ENCODE data around the gene RNF207. TPM values are rescaled to one million over a fixed set of nuclear protein-coding genes. Genes with fewer than 3 reads are reported as not detected.

The RNF207 gene, protein sequence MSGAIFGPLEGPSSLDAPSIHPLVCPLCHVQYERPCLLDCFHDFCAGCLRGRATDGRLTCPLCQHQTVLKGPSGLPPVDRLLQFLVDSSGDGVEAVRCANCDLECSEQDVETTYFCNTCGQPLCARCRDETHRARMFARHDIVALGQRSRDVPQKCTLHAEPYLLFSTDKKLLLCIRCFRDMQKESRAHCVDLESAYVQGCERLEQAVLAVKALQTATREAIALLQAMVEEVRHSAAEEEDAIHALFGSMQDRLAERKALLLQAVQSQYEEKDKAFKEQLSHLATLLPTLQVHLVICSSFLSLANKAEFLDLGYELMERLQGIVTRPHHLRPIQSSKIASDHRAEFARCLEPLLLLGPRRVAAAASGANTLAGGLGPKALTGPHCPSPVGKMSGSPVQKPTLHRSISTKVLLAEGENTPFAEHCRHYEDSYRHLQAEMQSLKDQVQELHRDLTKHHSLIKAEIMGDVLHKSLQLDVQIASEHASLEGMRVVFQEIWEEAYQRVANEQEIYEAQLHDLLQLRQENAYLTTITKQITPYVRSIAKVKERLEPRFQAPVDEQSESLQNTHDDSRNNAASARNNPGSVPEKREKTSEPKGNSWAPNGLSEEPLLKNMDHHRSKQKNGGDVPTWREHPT
- 0.36 and 0.86 TPM in 2 replicates for total RNA-seq
- polyA plus RNA-seq (2012), result 0.54 TPM

DNA sequence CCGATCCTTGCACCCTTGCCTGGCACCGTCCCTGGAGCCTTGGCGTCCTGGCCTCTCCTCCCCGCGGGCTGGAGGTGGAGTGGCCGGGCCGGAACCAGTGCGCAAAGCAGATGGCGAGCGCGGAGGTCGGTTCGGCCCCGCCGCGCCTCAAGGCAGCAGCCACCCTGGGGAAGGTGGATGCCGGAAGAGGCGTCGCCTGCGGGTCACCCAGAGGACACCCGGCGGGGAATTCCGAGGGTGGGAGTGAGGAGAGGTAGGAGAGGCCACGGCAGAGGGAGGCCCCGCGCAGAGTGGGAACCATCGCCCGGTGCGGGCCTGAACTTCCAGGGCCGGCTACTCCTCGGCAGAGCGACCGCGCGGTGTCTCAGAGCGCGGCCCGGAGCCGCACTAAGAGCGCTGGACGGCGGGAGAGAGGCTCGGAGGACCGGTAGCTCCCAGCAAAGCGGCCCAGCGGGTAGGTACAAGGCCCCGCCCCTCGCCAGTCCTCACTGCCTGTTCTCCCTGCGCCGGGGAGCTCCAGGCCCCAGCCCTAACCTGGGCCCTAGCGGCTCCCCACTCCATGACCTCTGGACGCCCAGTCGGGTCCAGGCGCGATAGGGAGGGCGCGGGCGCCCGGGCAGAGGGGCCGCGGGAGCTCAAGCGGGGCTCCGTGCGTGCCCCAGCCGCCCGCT, at the start of gene RNF207:
RNF207 (plus strand) TSS at position 271 of the 671 bp plus-strand sequence. CDS start 417 bp downstream, outside the sequence.
- no peak for DNase-seq (ENCODE audit: low read depth)

DNA sequence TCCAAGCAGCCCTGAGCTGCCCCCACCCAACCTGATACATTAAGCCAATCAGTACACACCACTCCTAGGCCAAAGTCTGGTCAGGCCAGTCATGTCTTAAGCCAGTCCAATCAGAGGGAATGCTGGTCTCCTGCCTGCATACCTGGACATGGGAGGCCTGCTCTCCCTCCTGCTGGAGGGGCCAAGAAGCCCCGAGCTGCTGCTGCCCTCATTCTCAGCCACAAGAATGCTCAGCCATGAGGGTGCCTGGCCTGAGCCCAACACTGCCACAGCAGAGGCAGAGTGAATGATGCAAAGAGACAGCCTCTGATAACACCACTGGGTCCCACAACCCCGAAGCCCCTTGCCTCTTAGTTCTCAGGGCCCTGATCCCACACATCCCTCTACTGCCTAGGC, 48.8 kb upstream of the RNF207 start:
- peak; percentile 18 for DNase-seq (ENCODE audit: low read depth)

DNA sequence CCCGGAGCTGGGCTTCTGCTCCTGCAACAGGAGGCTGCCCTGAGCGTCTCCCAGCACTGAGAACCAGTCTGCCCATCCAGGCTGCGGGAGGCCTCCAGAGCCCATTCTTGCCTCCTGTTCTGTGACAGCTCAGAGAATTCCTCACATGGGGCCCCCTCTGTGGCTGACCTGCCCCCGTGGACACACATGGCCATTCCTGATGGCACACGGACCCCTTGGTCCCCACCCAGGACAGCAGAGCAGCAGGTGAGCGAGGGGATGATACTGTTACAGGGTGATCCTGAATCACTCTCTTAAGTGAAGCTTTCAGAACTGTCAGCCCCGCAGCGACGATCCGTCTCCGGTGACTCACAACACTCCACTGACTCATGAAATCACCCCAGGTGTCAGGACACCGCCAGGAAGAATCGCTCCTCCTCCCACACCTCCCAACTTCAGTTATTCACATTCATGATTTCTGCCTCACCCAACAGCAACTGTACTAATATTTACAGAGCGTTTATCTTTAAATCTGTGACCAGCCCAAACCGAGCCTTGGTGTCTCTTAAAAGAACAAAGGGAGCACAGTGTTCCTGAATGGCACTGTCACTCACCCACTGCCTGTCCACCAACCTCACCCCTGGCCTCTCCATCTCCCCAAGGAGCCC, 48.3 kb upstream of the RNF207 start:
- DNase-seq (ENCODE audit: low read depth), result peak; percentile 30

- DNase-seq (ENCODE audit: low read depth), result no peak
Measured at GRCh38 chr1:6158181-6158580, 47.7 kb upstream of the RNF207 start.

GRCh38 chr1:6162341-6162740, 43.6 kb upstream of the RNF207 start:
- no peak for DNase-seq (ENCODE audit: low read depth)

GRCh38 chr1:6162773-6163172, 43.1 kb upstream of the RNF207 start:
- no peak for DNase-seq (ENCODE audit: low read depth)

GRCh38 chr1:6163191-6163972, 42.5 kb upstream of the RNF207 start:
- no peak for DNase-seq (ENCODE audit: low read depth)

GRCh38 chr1:6163973-6164617, 41.8 kb upstream of the RNF207 start:
- no peak for DNase-seq (ENCODE audit: low read depth)

DNA sequence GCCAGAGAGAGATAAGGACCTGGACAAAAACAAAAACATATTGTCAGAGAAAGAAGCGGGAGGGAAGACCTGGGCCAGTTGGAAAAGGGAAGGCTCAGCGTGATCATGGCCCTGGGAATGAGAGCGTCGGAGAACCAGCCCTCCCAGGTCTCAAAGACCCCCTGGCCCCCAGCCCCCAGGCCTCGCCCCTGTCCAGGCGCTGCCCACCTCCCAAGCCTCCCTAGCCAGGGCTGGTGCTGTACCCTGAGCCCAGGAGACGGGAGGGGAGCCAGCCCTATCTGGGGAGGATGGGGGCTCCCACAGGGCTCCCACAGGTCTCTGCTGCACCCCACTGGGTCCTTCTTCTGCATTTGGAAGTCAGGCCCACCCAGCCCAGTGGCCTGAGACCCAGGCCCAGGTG, 40.9 kb upstream of the RNF207 start:
- no peak for DNase-seq (ENCODE audit: low read depth)

DNA sequence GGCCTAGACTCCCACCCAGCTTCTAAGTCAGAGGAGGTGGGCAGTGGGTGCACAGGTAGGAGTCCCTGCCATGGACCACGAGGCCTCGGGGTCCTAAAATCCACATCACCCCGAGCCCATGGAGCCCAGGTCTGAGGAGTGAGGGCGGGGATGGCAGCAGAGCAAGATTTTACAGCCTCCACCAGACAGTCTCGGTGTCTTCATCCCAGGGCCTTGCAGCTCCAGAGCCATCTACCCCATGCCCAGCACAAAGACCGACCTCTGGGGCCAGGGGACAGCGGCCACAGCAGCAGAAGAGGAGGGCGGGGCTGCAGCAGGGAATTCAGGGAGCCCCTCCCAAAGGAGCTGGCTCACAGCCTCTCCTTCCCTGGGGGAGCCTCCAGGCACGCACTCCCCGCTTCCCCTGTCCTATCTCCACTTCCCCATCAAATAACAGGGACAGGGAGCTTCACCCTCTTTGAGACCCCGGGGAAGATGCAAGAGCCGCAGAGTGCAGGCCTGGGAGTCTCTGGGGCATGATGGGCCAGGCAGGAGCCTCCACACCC, 40.4 kb upstream of the RNF207 start:
- no peak for DNase-seq (ENCODE audit: low read depth)

- no peak for DNase-seq (ENCODE audit: low read depth)
Measured at GRCh38 chr1:6166221-6166620, 39.7 kb upstream of the RNF207 start.

- no peak for DNase-seq (ENCODE audit: low read depth)
Measured at GRCh38 chr1:6166655-6167390, 39.1 kb upstream of the RNF207 start.

DNA sequence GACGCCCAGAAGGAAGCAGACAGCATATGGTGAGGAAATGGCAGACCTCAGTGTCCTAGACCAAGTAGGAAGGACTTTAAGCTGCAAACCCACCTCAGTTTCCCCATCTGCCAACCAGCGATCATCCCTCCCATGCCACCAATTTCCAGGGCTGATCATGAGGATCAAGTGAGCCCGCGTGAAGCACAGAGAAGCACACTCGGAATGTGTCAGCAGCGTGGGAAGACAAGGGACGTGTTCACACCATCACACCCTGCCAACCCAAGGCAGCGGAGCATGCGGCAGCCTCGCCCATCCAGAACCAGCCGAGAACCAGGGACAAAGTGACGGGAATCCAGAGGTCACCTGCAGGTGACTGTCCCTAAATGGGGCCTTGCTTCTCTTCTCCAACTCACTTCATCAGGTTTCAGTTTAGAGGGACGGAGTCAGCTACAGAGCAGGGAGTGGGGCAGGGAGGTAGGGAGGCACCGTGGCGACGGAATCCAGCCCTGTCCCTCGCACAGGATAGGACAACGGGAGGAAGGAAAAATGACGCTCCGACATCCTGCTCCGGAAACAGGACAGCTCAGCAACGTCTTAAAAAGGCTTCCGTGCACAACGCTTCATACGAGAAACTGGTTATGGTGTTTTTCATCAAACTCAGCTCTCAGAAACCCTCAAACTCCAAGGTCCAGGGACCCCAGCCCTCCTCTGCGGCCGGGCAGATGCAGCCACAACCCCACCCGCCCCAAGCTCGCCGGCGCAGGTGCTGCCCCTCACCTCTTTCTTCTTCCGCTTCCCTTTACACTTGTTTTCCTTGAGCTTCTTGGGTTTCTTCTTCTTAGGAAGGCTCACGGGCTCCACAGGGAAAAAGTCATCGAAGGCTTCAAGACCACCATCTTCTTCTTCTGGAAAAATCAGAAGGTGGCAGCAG, 38.3 kb upstream of the RNF207 start:
- no peak for DNase-seq (ENCODE audit: low read depth)

- DNase-seq (ENCODE audit: low read depth), result no peak
Measured at GRCh38 chr1:6168947-6169586, 36.9 kb upstream of the RNF207 start.

DNA sequence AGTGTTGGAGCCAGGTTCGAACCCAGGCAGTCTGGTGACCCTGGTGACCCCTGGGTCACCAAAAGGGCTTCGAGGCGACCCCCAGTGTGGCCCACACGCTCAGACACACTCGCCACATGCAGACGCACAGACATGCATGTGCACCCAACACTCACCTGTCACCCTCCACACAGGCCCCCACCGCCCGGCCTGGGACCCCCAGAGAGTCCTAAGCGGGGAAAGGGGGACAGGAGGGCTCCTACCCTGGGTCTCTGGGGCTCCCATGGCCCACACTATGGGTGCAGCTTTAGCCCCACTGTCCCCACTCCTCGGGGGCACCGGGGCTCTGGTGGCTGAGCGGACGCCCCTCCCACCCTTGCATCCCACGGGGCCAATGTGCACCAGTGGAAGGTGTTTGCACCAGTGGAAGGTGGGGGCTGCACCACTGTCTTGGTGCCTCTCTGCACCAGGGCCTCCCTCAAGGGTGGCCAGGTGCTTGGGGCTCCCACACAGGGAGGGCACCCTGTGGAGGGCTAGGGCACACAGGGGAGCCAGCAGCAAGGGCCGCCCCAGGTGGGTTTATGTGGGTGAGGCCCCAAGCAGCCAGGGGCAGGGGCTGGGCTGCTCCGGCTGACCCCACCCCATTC, 35.7 kb upstream of the RNF207 start:
- DNase-seq (ENCODE audit: low read depth), result no peak

GRCh38 chr1:6170742-6171201, 35.1 kb upstream of the RNF207 start:
- DNase-seq (ENCODE audit: low read depth), result peak; percentile 58

GRCh38 chr1:6171548-6172124, 34.3 kb upstream of the RNF207 start:
- peak; percentile 39 for DNase-seq (ENCODE audit: low read depth)
